ENCODE results near the gene AQP6. TPM values are rescaled to one million over a fixed set of nuclear protein-coding genes. Genes with fewer than 3 reads are reported as not detected.

AQP6 gene
- total and polyA plus RNA-seq, 2 donors from 2014 or later: 12.0 to 74.1 TPM

DNA sequence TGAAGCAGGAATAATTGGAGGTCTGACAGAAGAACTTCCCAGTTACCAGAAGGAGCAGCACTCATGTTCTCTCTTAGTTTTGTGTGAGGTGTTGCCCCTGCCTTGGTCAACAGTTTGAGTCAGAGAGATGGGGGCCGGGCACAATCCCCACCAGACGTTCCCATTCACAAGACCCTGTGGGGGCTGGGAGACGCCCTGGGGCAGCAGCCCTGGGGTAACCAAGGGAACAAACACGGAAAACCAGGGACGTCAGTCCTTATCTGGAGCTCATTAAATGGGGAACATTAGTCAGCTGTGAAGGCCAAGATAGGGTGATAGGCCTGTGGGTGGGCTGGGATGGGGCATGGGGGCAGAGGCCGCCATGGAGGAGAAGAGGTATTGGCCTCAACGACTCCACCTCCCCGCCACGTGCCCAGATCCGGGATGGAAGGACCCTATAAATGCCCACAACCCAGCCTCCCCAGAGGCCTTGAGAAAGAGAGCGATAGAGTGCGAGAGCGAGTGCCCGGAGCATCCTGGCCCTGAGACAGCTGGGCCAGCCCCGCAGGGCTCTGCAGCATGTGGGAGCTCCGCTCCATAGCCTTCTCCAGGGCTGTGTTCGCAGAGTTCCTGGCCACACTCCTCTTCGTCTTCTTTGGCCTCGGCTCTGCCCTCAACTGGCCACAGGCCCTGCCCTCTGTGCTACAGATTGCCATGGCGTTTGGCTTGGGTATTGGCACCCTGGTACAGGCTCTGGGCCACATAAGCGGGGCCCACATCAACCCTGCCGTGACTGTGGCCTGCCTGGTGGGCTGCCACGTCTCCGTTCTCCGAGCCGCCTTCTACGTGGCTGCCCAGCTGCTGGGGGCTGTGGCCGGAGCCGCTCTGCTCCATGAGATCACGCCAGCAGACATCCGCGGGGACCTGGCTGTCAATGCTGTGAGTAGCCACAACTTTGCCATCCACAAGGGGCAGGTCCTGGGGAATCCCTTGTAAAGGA lies 22.2 kb upstream of the AQP6 start, which contains the start of gene AQP2:
TSS of gene AQP2 (plus strand) at position 465 of the 979 bp plus-strand sequence. CDS start at position 559, 94 bp downstream.
- TF ChIP-seq, protein P1, sequence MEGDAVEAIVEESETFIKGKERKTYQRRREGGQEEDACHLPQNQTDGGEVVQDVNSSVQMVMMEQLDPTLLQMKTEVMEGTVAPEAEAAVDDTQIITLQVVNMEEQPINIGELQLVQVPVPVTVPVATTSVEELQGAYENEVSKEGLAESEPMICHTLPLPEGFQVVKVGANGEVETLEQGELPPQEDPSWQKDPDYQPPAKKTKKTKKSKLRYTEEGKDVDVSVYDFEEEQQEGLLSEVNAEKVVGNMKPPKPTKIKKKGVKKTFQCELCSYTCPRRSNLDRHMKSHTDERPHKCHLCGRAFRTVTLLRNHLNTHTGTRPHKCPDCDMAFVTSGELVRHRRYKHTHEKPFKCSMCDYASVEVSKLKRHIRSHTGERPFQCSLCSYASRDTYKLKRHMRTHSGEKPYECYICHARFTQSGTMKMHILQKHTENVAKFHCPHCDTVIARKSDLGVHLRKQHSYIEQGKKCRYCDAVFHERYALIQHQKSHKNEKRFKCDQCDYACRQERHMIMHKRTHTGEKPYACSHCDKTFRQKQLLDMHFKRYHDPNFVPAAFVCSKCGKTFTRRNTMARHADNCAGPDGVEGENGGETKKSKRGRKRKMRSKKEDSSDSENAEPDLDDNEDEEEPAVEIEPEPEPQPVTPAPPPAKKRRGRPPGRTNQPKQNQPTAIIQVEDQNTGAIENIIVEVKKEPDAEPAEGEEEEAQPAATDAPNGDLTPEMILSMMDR (IDR thresholded peaks at IDR 0.05; ENCODE audit: borderline replicate concordance, extremely low read depth, insufficient read depth): no peak
- peak within 1 kb of the TSS in 1 of 2 donors; percentile 22 for H3K27ac ChIP-seq (ENCODE audit: low read depth in 2 of 2, low read length in 2 of 2)
- peaks cover 0 to 3% (median 0%) of the 10 kb centered on the region in 3 donors for H3K4me1 ChIP-seq (ENCODE audit: control insufficient read depth in 2 of 3, insufficient read depth in 2 of 3, low read depth in 1 of 3, low read length in 3 of 3)
- no peak for FAIRE-seq
- DNase-seq: peak in 3 of 5 donors; percentile 56 to 79 (median 69)
- peak within 1 kb of the TSS in 1 of 3 donors; percentile 51 for H3K9ac ChIP-seq (ENCODE audit: low read length in 3 of 3)
- no peaks in the 10 kb centered on the region for H3K36me3 ChIP-seq (ENCODE audit: control insufficient read depth in 2 of 3, insufficient read depth in 3 of 3, low read length in 3 of 3)
- peaks cover 3% of the 10 kb centered on the region for H3K27me3 ChIP-seq (ENCODE audit: control insufficient read depth, insufficient read depth, low read length)
- no peaks in the 10 kb centered on the region for H3K9me3 ChIP-seq (ENCODE audit: control insufficient read depth in 2 of 3, insufficient read depth in 1 of 3, low read length in 3 of 3)
- H3K4me3 ChIP-seq (ENCODE audit: low read length in 3 of 3): peak within 1 kb of the TSS in 2 of 3 donors; percentile 43 to 59
- intact Hi-C loops (cut with DNase I): no loop called here

DNA sequence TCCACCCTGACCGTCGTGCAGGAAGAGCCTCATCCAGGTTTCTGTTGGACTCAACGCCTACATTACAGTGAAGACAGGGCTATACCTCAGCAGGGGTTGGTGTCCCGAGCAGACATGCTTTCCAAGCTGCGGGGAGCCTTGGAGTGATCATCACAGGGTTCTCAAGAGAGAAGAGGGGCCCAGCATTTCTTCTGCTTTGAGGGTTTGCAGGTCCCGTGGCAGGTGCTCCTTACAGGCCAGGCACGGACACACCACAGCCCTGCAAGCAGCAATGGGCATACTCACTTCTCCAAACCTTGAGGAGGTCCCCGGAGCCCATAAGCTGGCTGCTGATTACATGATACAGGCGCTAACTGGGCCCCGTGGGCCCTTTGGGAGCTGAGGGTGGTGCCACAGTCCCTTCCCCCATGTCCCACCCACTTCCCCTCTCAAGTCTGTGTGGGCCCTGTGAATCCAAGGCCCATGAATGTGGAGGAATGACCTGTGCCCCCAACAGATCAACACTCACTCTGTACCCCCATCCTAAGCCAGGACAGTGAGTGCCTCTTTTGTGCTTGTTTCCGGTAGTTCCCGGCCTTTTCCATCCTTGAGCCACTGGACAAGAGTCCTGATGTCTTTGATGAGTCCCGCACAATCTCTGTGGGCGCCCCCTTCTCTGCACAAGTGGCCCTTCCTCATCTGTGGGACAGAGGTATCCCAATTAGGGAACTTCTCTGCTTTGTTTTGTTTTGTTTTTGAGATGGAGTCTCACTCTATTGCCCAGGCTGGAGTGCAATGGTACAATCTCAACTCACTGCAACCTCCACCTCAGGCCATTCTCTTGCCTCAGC lies 21.1 kb upstream of the AQP6 start:
- H3K9me3 ChIP-seq (ENCODE audit: control insufficient read depth in 2 of 3, insufficient read depth in 1 of 3, low read length in 3 of 3): no peaks in the 10 kb centered on the region
- H3K36me3 ChIP-seq (ENCODE audit: control insufficient read depth in 2 of 3, insufficient read depth in 3 of 3, low read length in 3 of 3): no peaks in the 10 kb centered on the region
- TF ChIP-seq, protein P1 (IDR thresholded peaks at IDR 0.05; ENCODE audit: borderline replicate concordance, extremely low read depth, insufficient read depth): no peak
- H3K4me1 ChIP-seq (ENCODE audit: control insufficient read depth in 2 of 3, insufficient read depth in 2 of 3, low read depth in 1 of 3, low read length in 3 of 3): no peaks in the 10 kb centered on the region
- no peak for FAIRE-seq
- peak overlapping the region in 1 of 3 donors; percentile 51 for H3K9ac ChIP-seq (ENCODE audit: low read length in 3 of 3)
- DNase-seq: peak in 2 of 5 donors; percentile 30 to 41
- peaks cover 3% of the 10 kb centered on the region for H3K27me3 ChIP-seq (ENCODE audit: control insufficient read depth, insufficient read depth, low read length)
- H3K27ac ChIP-seq (ENCODE audit: low read depth in 2 of 2, low read length in 2 of 2): peak overlapping the region in 1 of 2 donors; percentile 22
- H3K4me3 ChIP-seq (ENCODE audit: low read length in 3 of 3): peak overlapping the region; percentile 11 to 59 (median 43)
- intact Hi-C loops (cut with DNase I): no loop called here

DNA sequence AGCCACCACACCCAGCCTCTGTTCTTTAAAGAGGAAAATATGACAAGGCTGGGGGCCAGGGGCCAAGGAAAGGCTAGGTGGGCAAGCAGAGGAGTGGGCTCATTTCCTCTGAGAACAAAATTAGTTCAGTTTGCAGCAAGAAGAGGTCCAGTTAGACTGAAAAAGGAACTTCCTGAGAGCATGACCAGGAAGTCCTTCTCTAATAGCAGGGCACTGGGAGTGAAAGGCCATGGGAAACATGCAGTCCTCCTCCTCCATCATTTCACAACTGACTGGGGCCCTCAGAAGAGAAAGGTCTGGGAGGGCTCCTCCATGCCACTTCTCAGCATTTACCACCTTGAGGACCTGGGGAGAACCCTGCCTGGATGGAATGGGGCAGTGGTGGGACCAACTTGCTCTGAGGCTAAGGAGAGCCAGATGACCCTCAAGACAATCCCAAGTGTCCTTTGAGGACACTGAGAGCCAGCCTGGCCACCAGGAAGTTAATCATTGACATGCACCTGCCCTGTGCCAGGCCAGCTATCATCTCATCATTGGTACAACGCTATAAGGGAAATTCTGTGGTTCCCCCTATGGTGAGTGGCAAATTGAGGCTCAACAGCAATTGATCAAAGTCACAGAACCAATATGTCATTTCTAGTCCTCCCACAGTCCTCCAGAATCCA lies 20.2 kb upstream of the AQP6 start:
- H3K4me1 ChIP-seq (ENCODE audit: control insufficient read depth in 2 of 3, insufficient read depth in 2 of 3, low read depth in 1 of 3, low read length in 3 of 3): no peaks in the 10 kb centered on the region
- TF ChIP-seq, protein P1 (IDR thresholded peaks at IDR 0.05; ENCODE audit: borderline replicate concordance, extremely low read depth, insufficient read depth): no peak
- FAIRE-seq (no peak), DNase-seq (peak in 2 of 5 donors; percentile 19 to 38)
- H3K36me3 ChIP-seq (ENCODE audit: control insufficient read depth in 2 of 3, insufficient read depth in 3 of 3, low read length in 3 of 3): no peaks in the 10 kb centered on the region
- H3K4me3 ChIP-seq (ENCODE audit: low read length in 3 of 3): peak overlapping the region; percentile 12 to 59 (median 18)
- H3K9me3 ChIP-seq (ENCODE audit: control insufficient read depth in 2 of 3, insufficient read depth in 1 of 3, low read length in 3 of 3): no peaks in the 10 kb centered on the region
- H3K9ac ChIP-seq (ENCODE audit: low read length in 3 of 3): peak overlapping the region in 1 of 3 donors; percentile 17
- peak overlapping the region; percentile 21 to 45 for H3K27ac ChIP-seq (ENCODE audit: low read depth in 2 of 2, low read length in 2 of 2)
- intact Hi-C loops (cut with DNase I): no loop called here
- H3K27me3 ChIP-seq (ENCODE audit: control insufficient read depth, insufficient read depth, low read length): peaks cover 3% of the 10 kb centered on the region

All from kidney (tissue), 14 donors.